IMR-90 (cell line): ENCODE results near the gene MYH13. TPM values are rescaled to one million over a fixed set of nuclear protein-coding genes. Genes with fewer than 3 reads are reported as not detected.

ENCODE experiments used
- ATAC-seq: fragments of 200-7000 bp; cut with Tn5 transposase; 2 replicates; pipeline ENCODE4 v1.9.1; 2020; ENCODE audit warnings: low read depth, mild to moderate bottlenecking, moderate library complexity
- BruUV-seq: library from RNA; stranded (reverse); fragments of 400-500 nt; replicated peaks from 2 replicates; lab custom pipeline; 2021; lab: Mats Ljungman, UMichigan
- CTCF ChIA-PET: fragments of 300-600 bp; formaldehyde crosslinking; extraction: SDS; loops from one replicate; lab custom pipeline; 2021; ENCODE audit warnings: antibody characterized with exemption; lab: Yijun Ruan, JAX
- POLR2A ChIA-PET: fragments of 300-600 bp; sonication (Branson Sonifier 250); formaldehyde crosslinking; loops from one replicate; lab custom pipeline; 2022; ENCODE audit warnings: antibody characterized with exemption; ENCODE audit not compliant: unreplicated experiment; lab: Charles Lee
- DNase-seq: peaks from one replicate; pipeline ENCODE4 v3.0.0; 2013
- H2AFZ ChIP-seq: replicated peaks from 2 replicates; pipeline ENCODE3; 2013; ENCODE audit warnings: low read length, mild to moderate bottlenecking; ENCODE audit not compliant: poor library complexity
- H2AK5ac ChIP-seq: 2 replicates; pipeline ENCODE4 v1.6.1; 2013; ENCODE audit warnings: low read depth, low read length, inconsistent platforms
- H2AK9ac ChIP-seq: replicated peaks from 2 replicates; pipeline ENCODE3; 2013; ENCODE audit warnings: mild to moderate bottlenecking, low read depth, low read length, moderate library complexity; ENCODE audit not compliant: poor library complexity
- H2BK120ac ChIP-seq: 2 replicates; pipeline ENCODE4 v1.6.1; 2013; ENCODE audit warnings: low read depth, low read length, inconsistent platforms
- H2BK15ac ChIP-seq: 3 replicates; pipeline ENCODE4 v1.6.1; 2013; ENCODE audit warnings: low read depth, low read length, inconsistent platforms
- H2BK20ac ChIP-seq: 2 replicates; pipeline ENCODE4 v1.6.1; 2013; ENCODE audit warnings: low read depth, mild to moderate bottlenecking, inconsistent platforms, low read length, moderate library complexity
- H2BK5ac ChIP-seq: 2 replicates; pipeline ENCODE4 v1.6.1; 2013; ENCODE audit warnings: mild to moderate bottlenecking, low read depth, low read length, inconsistent platforms; ENCODE audit not compliant: poor library complexity, severe bottlenecking
- H3K14ac ChIP-seq: replicated peaks from 2 replicates; pipeline ENCODE4 v1.6.1; 2013; ENCODE audit warnings: low read depth, low read length, inconsistent platforms
- H3K18ac ChIP-seq: 2 replicates; pipeline ENCODE4 v1.6.1; 2013; ENCODE audit warnings: low read depth, low read length, control low read depth
- H3K23ac ChIP-seq: 2 replicates; pipeline ENCODE4 v1.6.1; 2013; ENCODE audit warnings: low read depth, low read length, inconsistent platforms
- H3K27ac ChIP-seq: 2 replicates; pipeline ENCODE4 v1.5.1; 2013; ENCODE audit warnings: mild to moderate bottlenecking, control low read depth, low read length; ENCODE audit not compliant: insufficient read depth
- H3K27me3 ChIP-seq: 2 replicates; pipeline ENCODE4 v1.6.1; 2013; ENCODE audit warnings: low read length; ENCODE audit not compliant: control insufficient read depth, insufficient read depth
- H3K36me3 ChIP-seq: 2 replicates; pipeline ENCODE4 v1.6.1; 2013; ENCODE audit warnings: low read length, mixed read lengths; ENCODE audit not compliant: control insufficient read depth, insufficient read depth
- H3K4ac ChIP-seq: 2 replicates; pipeline ENCODE4 v1.6.1; 2013; ENCODE audit warnings: low read depth, low read length, inconsistent platforms
- H3K4me1 ChIP-seq: 2 replicates; pipeline ENCODE4 v1.6.1; 2013; ENCODE audit warnings: low read length, mixed read lengths; ENCODE audit not compliant: control insufficient read depth, insufficient read depth
- H3K4me2 ChIP-seq: 2 replicates; pipeline ENCODE4 v1.6.1; 2013; ENCODE audit warnings: low read depth, mild to moderate bottlenecking, control low read depth, low read length, moderate library complexity
- H3K4me3 ChIP-seq: 2 replicates; pipeline ENCODE4 v1.5.1; 2013; ENCODE audit warnings: low read depth, mild to moderate bottlenecking, control low read depth, low read length, moderate library complexity; ENCODE audit not compliant: insufficient read depth
- H3K56ac ChIP-seq: 2 replicates; pipeline ENCODE4 v1.6.1; 2013; ENCODE audit warnings: low read length, inconsistent platforms; ENCODE audit not compliant: insufficient read depth; ENCODE audit errors: extremely low read depth
- H3K79me1 ChIP-seq, 2 experiments: 2 replicates each; pipeline ENCODE4 v1.6.1; 2013; ENCODE audit warnings: low read length in 2 of 2, inconsistent platforms in 1 of 2, low read depth in 1 of 2
- H3K9ac ChIP-seq: 2 replicates; pipeline ENCODE4 v1.6.1; 2013; ENCODE audit warnings: low read depth, low read length, control low read depth
- H3K9me1 ChIP-seq: 2 replicates; pipeline ENCODE4 v1.6.1; 2013; ENCODE audit warnings: low read length, inconsistent platforms; ENCODE audit not compliant: insufficient read depth
- H3K9me3 ChIP-seq: 2 replicates; pipeline ENCODE4 v1.6.1; 2013; ENCODE audit warnings: low read length; ENCODE audit not compliant: control insufficient read depth, insufficient read depth
- H4K20me1 ChIP-seq: 2 replicates; pipeline ENCODE4 v1.6.1; 2013; ENCODE audit warnings: low read length, inconsistent platforms; ENCODE audit not compliant: insufficient read depth
- H4K5ac ChIP-seq: 2 replicates; pipeline ENCODE4 v1.6.1; 2013; ENCODE audit warnings: mild to moderate bottlenecking, low read depth, low read length, control low read depth
- H4K8ac ChIP-seq, 2 experiments: 2 replicates each; pipeline ENCODE4 v1.6.1; 2013; ENCODE audit warnings: low read depth in 2 of 2, low read length in 2 of 2, control low read depth in 1 of 2, inconsistent platforms in 1 of 2
- H4K91ac ChIP-seq: 2 replicates; pipeline ENCODE4 v1.6.1; 2013; ENCODE audit warnings: low read depth, low read length, inconsistent platforms; ENCODE audit not compliant: insufficient read depth
- CEBPB ChIP-seq: IDR thresholded peaks from 2 replicates; pipeline ENCODE4 v1.6.1; 2012; ENCODE audit warnings: low read depth, low read length, improper control_type of control experiment
- FOS ChIP-seq: fragments of 150-350 bp; IDR thresholded peaks from 2 replicates; pipeline ENCODE4 v1.6.1; 2016; ENCODE audit warnings: low read depth, low read length
- MAFK ChIP-seq: IDR thresholded peaks from 2 replicates; pipeline ENCODE4 v1.6.1; 2012; ENCODE audit warnings: low read depth, low read length, improper control_type of control experiment
- RAD21 ChIP-seq: IDR thresholded peaks from 2 replicates; pipeline ENCODE4 v1.6.1; 2012; ENCODE audit warnings: low read length, improper control_type of control experiment
- SMC3 ChIP-seq: fragments of 150-350 bp; IDR thresholded peaks from 2 replicates; pipeline ENCODE4 v1.6.1; 2016; ENCODE audit warnings: low read depth, mild to moderate bottlenecking, antibody characterized with exemption, low read length, moderate library complexity
- WGBS, 2 experiments: methylation state at CpG; one replicate each; pipeline versions ENCODE4 v1.1.5 to v1.1.7; 2013; ENCODE audit warnings: missing lambda C conversion rate in 2 of 2; ENCODE audit not compliant: insufficient read length in 1 of 2; ENCODE audit errors: extremely low coverage in 2 of 2; 5-methylcytosine and 5-hydroxymethylcytosine counted together
- dilution Hi-C: fragments of 300-500 bp; cut with HindIII; formaldehyde crosslinking; loops from one replicate; pipeline ENCODE4 v1.14.3; 2018; ENCODE audit warnings: low sequenced_read_pairs; ENCODE audit not compliant: unreplicated experiment
- in situ Hi-C: fragments of 300-500 bp; cut with MboI; formaldehyde crosslinking; loops from 3 replicates; pipeline ENCODE4 v1.14.3; 2019; ENCODE audit warnings: low sequenced_read_pairs, inconsistent platforms, mixed read lengths
- intact Hi-C: fragments of 100-400 bp; cut with micrococcal nuclease; formaldehyde crosslinking; loops from 2 replicates; pipeline ENCODE4 v1.10.0; 2022
- polyA plus RNA-seq, 3 experiments: library from polyadenylated mRNA; depleted of rRNA; stranded (reverse); fragments of >200 nt; gene quantifications; 2 replicates each; pipeline ENCODE4 v1.2.3, GENCODE V29; 2012; ENCODE audit warnings: low replicate concordance in 1 of 3
- total RNA-seq: library from RNA; depleted of rRNA; stranded (reverse); fragments of >200 nt; gene quantifications from 2 replicates; pipeline ENCODE4 v1.2.3, GENCODE V29; 2012
- TF ChIP-seq, protein P1 (sequence below): fragments of 150-350 bp; IDR thresholded peaks from 2 replicates; pipeline ENCODE4 v1.6.1; 2016; ENCODE audit warnings: low read depth, mild to moderate bottlenecking, low read length, moderate library complexity, borderline replicate concordance
- TF ChIP-seq, protein P2 (sequence below): fragments of 150-350 bp; IDR thresholded peaks from 2 replicates; pipeline ENCODE4 v1.6.1; 2017; ENCODE audit warnings: mild to moderate bottlenecking, antibody characterized with exemption, low read length, low read depth
- TF ChIP-seq, protein P3 (sequence below): conservative IDR thresholded peaks from 2 replicates; pipeline ENCODE4 v1.5.1; 2012; ENCODE audit warnings: mild to moderate bottlenecking, low read depth, low read length, improper control_type of control experiment

Gene MYH13
- total and polyA plus RNA-seq, 2 of the 4 experiments (the other 2 are of a cell fraction) = not detected

DNA sequence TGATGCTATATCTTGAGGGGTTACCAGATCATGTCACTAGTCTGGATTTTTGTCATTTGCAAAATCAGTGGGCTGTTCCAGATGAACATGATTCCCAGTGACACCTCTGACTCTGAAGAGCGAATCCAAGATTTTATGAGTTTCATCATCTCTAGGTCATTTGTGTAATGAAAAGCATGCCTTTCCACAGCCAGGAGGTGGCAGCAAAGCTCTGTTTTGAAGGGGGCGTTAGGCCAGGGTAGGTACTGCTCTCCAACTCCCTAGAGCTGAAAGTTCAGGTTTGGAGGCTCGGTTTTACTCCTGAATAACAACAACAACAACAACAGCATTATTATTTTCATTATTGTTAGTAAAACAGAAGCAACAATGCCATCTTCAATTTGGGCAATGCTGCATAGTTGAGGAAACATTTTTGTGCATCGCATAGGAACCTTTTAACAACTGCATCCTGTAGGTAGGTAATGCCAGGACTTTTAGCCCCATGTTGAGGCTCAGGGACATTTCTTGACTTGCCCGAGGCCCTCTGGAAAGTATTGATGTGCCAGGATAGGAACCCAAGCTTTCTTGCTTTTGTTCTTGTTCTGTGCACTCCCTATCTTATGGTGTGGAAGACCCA, 77.0 kb downstream of the MYH13 start:
- POLR2A ChIA-PET = no interaction called here

More for the DNA sequence above, 77.0 kb downstream of the MYH13 start:
- Histone ChIP-seq H3K9me1 (no peaks in the 10 kb centered on the region), H2AK9ac (no peak overlapping the region), H3K79me1 (no peaks in the 10 kb centered on the region), H2BK15ac (no peak overlapping the region), H2BK20ac (no peak overlapping the region), H2BK5ac (no peak overlapping the region), H2BK120ac (no peak overlapping the region), H4K91ac (no peak overlapping the region), H3K9me3 (no peaks in the 10 kb centered on the region), H4K20me1 (no peaks in the 10 kb centered on the region), H3K4me2 (no peak overlapping the region), H3K36me3 (no peaks in the 10 kb centered on the region), H3K27me3 (0 out of 2 replicates have a peak, but pooled peaks cover 2% of the 10 kb centered on the region), H3K56ac (no peak overlapping the region), H3K14ac (no peak overlapping the region), H3K4ac (no peak overlapping the region), H3K23ac (no peak overlapping the region), H4K5ac (no peak overlapping the region), H2AK5ac (no peak overlapping the region), H3K9ac (no peak overlapping the region), H3K18ac (no peak overlapping the region), H3K4me3 (no peak overlapping the region), H3K27ac (no peak overlapping the region), H3K4me1 (no peaks in the 10 kb centered on the region; the same call in 1 of the 2 replicates), H2AFZ (no peak overlapping the region), H4K8ac (no peak overlapping the region)
- CTCF ChIA-PET = interaction anchor here (1.1 kb wide), 1 partner anchor 321 kb away, joined by 3 read pairs; no protein-coding TSS in a partner anchor
- intact Hi-C loops = loop anchor here (10.0 kb wide), 1 partner anchor 319 kb away; no protein-coding TSS in a partner anchor
- no TSS peak for BruUV-seq
- no CpG with 5 or more reads among the region's 5 CpGs for WGBS, 2 experiments
- in situ Hi-C loops = no loop called here
- ATAC-seq = peak; percentile 73
- peak; percentile 33 for DNase-seq
- TF ChIP-seq CEBPB (peak; percentile 68; the same call in 1 of the 2 replicates), RAD21 (peak; percentile 61), SMC3 (peak; percentile 58), MAFK (no peak), FOS (no peak)
- TF ChIP-seq, protein P1, sequence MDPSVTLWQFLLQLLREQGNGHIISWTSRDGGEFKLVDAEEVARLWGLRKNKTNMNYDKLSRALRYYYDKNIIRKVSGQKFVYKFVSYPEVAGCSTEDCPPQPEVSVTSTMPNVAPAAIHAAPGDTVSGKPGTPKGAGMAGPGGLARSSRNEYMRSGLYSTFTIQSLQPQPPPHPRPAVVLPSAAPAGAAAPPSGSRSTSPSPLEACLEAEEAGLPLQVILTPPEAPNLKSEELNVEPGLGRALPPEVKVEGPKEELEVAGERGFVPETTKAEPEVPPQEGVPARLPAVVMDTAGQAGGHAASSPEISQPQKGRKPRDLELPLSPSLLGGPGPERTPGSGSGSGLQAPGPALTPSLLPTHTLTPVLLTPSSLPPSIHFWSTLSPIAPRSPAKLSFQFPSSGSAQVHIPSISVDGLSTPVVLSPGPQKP = no peak
- TF ChIP-seq, protein P2, sequence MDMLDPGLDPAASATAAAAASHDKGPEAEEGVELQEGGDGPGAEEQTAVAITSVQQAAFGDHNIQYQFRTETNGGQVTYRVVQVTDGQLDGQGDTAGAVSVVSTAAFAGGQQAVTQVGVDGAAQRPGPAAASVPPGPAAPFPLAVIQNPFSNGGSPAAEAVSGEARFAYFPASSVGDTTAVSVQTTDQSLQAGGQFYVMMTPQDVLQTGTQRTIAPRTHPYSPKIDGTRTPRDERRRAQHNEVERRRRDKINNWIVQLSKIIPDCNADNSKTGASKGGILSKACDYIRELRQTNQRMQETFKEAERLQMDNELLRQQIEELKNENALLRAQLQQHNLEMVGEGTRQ = no peak
- TF ChIP-seq, protein P3, sequence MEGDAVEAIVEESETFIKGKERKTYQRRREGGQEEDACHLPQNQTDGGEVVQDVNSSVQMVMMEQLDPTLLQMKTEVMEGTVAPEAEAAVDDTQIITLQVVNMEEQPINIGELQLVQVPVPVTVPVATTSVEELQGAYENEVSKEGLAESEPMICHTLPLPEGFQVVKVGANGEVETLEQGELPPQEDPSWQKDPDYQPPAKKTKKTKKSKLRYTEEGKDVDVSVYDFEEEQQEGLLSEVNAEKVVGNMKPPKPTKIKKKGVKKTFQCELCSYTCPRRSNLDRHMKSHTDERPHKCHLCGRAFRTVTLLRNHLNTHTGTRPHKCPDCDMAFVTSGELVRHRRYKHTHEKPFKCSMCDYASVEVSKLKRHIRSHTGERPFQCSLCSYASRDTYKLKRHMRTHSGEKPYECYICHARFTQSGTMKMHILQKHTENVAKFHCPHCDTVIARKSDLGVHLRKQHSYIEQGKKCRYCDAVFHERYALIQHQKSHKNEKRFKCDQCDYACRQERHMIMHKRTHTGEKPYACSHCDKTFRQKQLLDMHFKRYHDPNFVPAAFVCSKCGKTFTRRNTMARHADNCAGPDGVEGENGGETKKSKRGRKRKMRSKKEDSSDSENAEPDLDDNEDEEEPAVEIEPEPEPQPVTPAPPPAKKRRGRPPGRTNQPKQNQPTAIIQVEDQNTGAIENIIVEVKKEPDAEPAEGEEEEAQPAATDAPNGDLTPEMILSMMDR = peak; percentile 66
- dilution Hi-C loops = no loop called here
